ENCODE measurements around the gene MMP19.
"Not testable (repeated sequence)": the region's sequence is repeated elsewhere in the genome, so short reads cannot be mapped to it uniquely, and the experiment has no call there.

Gene MMP19

DNA sequence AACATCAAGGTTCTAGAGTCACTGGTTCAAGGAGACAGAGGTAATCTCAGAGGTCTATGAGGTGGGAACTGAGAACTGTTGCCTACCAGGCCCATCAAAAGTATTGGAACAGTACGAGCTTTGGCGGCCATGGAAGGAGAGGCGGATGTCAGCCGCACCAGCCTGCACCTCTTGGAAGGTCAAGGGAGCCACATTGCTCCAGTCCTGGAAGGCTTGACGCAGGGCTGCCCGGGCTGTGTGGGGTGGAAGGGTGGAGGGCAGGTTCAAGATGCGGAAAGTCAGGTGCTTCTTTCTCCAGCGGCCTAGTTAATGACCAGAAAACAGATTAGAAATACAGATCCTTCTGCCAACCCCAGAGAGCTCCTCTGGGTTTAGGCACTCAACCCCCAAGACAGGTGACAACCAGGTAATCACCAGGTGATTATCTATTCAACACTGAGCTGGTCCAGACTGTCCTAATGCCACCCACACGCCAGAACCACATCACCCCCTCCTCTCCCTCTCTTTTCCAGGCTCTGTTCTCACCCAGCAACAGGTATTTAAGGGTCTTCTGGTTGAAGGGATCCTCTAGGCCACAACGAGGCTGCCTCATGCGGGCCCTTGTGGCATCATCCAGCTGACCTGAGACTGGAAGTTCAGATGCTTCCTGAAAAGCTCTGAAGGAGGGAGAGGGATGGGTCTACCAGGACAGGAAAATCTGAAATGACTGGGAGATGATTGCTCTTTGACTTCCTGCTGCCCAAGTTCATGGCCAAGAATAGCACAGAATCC, 2.0 kb downstream of the MMP19 start:
- DNase-seq: no peak

DNA sequence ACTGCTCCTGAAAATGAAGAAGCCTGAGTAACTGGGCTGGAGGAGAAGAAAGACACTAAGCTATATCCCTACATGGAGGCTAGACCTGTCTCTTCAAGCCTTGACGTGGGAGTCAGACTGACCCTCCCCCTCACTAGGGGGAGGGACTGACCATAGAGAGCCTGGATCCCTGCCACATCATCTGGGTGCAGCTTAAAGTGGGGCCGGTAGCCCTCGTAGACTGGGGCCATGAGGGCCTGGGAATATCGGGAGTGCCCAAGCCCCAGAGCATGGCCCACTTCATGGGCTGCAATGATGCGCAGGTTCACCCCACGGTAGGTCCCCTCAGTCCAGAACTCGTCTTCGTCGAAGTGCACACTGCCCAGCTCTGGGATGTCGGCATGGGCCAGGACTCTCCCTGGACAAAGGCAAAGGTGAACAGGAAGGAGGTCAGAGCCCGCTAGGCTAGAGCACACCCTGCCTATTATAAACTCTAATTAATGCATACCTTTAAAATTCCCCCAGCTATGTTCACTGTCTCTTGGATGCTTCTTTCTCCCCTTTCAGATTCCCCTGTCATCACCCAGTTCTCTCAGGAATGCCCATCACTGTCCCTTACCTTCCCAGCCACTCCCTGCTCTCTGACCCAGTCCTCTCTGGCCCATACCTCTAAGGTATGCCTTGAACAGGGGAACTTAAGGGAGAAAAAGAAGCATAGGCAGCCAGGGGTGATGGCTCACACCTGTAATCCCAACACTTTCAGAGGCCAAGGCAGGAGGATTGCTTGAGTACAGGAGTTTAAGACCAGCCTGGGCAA, 3.2 kb downstream of the MMP19 start:
- no peak for DNase-seq

DNA sequence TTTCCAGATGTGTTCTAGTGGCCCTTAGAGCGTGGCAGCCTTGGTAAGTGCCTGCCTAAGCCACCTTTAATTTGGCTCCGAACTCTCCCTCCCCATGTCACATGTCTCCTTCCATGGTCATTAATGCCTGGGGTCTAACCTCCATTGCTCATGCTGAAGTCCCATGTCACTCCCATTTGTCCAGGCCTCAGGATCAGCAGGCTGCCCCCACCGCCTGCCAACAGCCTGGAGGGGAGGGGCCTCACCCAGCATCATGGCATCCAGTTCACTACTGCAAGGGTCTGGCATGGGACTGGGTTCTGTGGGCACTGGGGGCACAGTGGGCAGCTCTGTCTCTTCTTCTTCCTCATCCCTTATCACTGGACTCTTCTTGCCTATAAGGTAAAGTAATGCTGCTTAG, 4.4 kb downstream of the MMP19 start:
- DNase-seq: no peak

DNA sequence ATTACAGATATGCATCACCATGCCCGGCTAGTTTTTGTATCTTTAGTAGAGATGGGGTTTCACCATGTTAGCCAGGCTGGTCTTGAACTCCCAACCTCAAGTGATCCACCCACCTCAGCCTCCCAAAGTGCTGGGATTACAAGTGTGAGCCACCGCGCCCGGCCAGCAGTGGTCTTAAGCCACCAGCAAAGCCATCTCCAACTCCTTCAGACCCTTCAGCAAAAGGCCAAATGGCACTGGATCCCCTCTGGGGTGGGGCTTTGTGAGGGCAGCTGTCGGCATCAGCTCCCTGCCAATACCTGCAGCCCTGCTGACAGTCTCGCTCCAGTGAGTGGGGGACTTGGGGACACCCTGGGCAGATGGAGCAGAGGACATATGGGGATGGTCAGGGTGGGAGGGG, 8.3 kb downstream of the MMP19 start:
- DNase-seq: not testable (repeated sequence)

DNA sequence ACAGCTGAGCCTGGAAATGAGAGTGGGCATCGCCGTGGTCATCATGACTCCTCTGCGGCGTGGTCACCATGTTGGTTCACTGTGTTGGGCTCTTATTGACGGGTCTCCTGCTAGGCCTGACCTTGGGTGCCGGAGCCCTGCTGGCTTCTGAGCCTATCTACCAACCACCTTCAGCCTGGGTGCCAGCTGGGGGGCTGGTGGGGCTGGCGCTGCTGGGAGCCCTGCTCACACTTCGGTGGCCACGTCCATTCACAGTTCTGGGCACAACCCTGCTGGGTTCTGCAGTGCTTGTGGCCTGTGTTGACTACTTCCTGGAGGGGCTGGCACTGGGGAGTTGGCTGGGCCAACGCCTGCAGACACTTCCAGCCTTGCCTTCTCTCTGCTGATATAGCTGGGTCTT, 9.7 kb downstream of the MMP19 start:
- no peak for DNase-seq

DNA sequence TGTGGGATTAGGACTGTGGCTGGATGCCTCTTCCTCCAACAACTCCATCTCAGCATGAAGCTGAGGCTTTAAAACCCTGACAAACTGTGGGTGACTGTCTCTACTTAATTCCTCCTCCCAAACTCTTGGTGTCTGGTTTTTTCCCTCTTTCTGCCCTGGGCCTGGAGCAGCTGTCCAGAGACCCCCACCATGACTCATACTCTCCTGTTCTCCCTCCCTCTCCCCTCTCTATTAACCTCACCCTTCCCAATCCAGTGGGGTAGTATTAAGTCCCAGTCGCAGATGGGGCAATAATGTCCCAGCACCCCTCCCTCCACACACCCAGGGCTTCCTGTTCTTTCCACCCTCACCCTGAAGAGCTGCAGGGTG, 11.3 kb downstream of the MMP19 start:
- no peak for DNase-seq

DNA sequence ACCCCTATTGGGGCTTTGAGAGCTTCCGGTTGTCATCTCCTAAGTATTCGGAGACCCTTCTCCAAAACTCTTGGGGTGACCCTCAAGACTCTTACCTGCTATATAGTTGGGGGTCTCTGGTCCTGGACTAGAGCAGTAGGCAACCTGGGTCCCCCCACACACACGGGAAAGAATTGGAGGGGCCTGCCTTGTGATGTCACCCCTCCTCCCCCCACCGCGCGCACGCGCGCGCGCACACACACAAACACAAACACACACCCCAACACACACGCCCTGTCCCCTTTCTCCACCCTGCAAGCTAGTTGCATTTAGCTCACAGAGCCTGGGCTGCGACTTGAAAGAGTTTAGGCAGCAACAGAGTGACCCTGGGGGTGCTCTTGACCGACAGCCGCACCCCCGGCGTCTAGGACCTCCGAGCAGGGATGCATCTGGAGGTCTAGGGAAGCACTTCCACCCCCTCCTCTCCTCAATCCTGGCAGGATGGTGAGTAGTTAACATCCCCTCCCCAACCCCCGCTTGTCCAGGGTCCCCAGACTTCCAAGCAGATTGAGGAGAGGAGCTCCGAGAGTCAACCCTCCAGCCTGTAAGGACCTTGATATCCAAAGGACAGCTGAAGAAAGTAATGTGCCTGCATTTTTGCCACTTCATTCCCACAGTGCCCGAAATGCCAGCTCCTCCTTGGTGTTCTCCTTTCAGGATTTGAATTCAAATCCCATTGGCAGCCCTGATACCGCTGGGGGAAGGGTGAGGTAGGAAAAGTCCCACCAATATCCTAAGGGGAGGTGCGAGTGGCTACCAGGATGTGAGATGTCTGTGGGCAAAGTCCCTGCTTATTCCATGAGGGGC, 11.9 kb downstream of the MMP19 start:
- DNase-seq: no peak

DNA sequence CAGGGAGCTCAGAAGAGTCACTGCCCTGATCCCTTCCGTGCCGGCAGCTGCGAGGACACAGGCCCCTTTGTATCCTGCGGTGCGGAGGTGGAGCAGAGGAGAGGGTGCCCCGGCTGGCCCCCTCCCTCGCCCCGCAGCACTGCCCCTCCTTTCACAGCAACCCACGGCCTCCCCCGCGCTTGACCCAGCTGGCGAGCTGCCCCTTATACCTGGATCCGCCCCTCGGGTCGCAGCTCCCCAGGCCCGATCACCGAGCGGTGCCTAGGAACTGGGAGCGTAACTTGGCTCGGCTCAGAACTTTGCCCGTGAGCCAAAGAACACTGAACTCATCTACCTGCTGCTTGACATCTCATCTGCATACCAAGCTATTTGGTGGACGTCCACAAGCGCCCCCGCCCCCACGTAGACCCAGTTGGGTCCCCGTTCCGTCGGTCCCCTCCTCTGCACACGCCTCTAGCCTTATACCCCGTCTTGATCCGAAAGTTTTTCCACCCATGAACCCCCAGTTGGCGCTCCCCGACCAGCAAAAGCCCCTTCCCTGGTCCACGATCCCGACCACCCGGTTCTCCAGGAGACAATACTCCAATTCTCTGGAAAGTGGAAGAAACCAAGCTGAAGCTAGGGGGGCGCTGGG, 12.7 kb downstream of the MMP19 start:
- DNase-seq: no peak

DNA sequence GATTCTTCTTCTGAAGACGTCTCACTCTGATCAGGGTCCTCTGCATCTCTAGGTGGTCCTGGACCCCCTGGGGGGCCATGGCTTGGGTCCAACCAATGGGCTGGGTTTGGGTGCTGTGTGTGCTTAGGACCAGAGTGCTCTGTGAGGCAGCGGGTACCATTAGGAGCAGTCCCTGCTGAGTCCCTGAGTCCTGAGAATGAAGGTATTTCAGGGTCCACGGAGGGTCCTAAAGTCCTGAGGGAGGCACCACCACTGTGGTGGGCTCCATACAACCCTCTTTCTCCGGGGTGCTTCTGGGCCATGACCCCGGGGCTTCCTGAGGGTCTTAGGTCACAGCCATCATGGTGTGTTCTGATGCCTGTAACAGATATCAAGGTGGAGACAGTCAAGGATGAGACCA, 14.4 kb downstream of the MMP19 start:
- no peak for DNase-seq

DNA sequence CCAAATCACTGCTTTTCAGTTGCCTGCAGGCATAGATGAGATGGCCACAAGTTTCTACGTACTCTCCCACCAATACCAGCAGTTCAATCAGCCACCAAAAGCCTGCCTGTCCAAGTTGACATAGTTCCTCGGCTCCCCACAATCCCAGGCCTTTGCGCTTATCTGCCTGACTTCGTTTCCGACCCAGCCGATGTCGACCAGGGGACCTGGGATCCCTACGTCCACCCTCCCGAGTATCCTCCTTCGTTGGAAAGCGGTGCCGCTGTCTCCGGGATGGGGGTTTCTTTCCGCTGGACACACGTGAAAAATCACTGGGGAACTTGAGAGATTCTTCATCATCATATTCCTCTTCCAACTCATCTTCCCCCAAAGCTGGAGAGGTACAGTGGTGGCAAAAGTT, 14.9 kb downstream of the MMP19 start:
- DNase-seq: no peak

DNA sequence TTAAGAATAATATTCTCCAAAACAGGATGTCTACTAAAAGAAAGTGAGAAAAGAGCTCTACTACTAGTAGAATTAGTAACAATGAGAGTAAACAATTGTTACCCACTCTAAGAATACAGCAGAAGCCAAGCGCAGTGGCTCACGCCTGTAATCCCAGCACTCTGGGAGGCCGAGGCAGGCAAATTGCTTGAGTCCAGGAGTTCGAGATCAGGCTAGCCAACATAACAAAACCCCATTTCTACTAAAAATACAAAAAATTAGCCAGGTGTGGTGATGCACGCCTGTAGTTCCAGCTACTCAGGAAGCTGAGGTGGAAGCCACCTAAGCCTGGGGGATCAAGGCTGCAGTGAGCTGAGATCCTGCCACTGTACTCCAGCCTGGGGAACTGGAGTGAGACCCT, 18.0 kb downstream of the MMP19 start:
- DNase-seq: no peak

DNA sequence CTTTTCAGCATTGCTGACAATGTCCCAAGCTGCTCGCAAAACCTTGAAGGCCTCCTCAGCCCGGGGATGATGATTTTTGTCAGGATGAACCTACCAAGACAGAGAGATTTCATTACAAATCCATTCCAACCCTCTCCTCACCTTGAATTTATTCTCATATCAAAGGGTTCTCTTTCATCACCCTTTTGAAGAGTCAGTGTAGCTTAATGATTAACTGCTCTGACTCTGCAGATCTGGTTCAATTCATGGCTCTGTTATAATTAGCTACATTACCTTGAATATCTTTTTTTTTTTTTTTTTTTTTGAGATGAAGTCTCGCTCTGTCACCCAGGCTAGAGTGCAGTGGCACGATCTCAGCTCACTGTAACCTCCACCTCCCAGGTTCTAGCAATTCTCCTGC, 19.3 kb downstream of the MMP19 start:
- DNase-seq: no peak

DNA sequence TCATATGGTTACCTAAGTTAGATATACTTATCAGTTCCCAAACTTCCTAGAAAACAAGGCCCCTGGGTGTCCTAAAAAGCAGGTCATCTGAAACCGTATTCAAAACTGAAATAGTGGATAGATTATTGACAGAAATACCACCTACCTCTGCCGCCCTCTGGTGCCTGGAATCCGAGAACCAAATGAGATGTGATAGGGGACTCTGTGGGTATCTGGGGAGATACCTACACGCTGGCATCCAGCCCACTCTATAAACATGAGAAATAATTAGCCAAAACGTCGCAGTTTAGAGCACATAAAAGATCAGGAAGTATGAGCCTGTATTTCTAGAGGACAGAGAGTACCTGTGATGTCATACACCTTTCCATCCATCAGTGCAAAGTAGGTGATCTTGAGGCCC, 20.5 kb downstream of the MMP19 start:
- no peak for DNase-seq

DNA sequence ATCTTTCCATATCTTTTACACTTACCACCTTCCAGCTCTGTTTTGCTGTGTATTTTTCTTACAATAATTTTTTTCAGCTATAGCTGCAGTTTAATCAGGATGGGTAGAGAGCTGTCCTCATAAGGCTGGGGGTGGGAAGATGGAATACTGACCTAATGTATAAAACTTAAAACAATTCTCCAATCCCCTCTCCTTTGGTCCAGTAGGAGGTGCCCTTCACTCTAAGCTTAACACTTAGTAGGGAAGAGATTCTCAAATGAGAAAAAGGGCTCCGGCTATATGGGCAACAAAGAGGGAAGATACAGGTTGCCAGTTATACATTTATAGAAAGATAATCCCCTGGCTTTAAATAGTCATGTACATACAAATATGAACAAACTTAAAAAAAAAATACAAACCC, 22.1 kb downstream of the MMP19 start:
- no peak for DNase-seq

DNA sequence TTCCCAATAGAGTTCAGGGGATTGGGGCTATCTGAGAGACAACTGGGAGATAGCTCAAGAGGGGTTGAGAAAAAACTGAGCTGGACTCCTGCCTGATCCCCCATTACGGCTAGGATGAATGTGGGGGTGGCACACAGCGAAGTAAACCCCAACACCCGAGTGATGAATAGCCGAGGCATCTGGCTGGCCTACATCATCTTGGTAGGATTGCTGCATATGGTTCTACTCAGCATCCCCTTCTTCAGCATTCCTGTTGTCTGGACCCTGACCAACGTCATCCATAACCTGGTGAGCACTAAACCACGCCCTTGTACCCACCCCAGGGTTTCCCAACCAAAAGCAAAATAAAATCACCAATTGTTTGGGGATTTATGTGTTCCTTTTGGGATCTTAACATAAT, 23.9 kb downstream of the MMP19 start:
- no peak for DNase-seq

DNA sequence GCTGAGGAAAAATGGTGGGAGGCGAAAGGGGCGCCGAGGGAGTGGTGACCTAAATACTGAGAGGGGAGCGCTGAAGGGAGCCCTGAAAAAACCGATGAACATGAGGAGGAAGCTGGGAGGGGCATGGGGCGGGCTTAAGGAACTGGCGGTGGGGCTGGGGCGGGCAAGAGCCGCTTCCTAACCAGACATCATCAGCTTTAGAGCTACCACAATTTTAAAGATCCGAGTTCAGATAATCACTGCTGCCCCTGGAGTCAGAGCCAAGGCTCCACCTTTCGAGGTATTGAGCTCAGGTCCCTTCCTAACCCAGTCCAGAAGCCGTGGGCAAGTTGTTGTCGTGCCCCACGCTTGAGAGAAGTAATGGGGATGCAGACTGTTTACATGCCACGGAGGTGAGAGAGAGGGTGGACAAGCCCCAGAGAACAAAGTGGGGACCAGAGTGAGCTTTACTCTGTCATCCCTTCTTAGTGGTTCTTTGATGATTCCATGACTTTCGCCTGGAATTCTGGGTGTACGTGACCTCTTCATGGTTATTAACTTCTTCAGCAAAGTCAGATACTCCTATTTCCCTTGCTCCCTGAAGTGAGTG, 24.5 kb downstream of the MMP19 start:
- DNase-seq: no peak

DNA sequence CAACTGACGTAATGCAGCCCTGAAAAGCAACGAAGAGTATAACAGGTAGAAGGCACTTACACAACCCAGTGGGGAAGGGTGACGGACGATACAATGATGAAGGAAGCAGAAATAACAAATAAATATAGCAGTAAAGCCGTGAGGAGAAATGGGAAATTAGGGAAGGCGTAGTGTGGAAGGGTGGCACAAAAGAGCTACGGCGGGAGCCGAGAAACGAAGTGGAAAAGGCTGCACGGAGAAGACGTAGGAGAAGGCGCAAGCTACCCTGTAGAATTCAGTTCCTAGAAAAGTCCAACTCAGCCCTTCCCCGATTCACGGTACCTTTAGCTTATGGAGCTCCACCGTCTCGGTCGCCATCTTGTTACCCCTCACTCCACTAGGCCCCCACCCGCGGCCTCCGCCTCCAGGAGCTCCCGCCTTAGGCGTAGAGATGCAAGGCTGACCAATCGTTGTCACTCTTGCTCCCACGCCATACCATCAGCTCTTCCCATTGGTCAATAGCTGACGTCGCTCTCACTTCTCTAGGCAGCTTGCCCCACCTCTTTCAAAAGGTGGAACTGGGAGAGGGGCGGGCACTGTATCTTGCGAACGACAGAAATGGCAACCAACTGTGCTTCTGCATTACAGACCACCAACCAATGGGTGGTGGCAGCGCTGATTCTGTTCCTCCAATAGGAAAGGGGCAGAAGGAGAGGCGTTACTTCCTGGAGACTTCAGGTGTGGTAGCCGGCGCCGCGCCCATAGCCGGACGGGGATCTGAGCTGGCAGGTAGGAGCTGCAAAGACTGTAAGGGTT, 25.2 kb downstream of the MMP19 start, which contains the start of the genes ORMDL2 and SARNP:
Gene ORMDL2 (plus strand): TSS at position 697 of the 795 bp plus-strand sequence. CDS start 959 bp downstream, outside the sequence.
Gene SARNP (minus strand): TSS at position 380 of the 795 bp plus-strand sequence. CDS start 23 bp downstream, at position 357.
- DNase-seq: peak; percentile 100

DNA sequence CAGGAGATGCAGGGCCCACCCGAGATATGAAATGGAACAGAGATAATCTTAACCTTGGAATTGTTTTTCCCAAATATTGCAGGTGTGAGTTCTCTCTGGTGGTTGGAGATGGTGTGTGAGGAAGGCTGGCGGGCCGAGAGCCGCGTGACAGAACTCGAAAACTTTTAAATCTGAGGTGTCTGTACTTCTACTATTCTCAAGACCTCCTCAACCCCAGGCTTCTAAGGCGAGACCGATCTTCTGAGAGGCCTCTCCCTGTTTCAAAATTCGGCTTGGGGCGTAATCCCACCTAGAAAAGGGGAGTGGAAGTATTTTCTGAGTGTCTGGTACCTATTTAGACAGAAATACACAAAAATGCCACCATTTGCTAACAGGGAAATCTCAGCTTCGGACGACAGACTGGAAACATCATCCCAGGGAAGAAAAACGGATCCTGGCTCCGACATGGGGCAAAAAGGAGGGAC, 25.8 kb downstream of the MMP19 start:
- DNase-seq: no peak

DNA sequence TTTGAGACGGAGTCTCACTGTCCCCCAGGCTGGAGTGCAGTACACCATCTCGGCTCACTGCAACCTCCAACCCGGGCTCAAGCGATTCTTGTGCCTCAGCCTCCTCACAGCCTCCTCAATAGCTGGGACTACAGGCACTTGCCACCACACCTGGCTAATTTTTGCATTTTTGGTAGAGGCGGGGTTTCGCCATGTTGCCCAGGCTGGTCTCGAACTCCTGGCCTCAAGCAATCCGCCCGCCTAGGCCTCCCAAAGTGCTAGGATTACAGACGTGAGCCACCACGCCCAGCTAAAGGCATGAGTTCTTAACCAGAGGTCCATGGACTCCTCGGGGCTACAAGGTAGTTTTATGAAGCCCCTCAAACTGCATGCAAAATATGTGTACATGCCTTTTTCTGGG, 27.3 kb downstream of the MMP19 start:
- no peak for DNase-seq

DNA sequence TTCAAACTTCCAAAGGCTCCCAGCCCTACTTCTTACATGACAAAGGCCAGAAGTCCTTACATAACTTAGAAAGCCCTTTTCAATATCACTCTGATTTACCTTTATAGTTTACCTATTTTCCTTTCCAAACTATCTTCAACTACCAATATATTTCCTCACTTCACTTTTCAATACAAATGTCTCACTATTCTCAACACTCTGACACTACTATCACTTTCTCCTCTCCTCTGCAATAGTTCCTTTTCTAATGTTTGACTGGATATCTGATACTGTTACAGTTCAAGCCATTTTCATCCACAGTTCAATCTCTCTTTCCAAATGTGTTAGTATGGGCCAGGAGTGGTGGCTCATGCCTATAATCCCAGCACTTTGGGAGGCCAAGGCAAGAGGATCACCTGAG, 28.5 kb downstream of the MMP19 start:
- no peak for DNase-seq

DNA sequence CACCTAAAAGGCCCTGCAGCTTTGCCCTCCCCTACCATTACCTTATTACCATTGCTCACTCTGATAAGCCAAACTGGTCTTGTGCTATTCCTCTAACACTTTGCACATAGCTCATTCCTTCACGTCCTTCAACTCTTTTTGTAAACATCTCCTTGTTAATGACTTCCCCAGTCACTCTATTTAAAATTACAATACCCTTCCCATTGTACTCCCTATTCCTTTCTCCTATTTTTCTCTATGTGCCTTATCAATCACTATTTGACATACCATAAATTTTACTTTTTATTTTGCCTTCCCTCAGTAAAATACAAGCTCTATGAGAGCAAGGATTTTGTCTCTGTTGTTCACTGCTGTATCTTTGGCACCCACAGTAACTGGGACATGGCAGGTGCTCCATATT, 30.6 kb downstream of the MMP19 start:
- DNase-seq: no peak

DNA sequence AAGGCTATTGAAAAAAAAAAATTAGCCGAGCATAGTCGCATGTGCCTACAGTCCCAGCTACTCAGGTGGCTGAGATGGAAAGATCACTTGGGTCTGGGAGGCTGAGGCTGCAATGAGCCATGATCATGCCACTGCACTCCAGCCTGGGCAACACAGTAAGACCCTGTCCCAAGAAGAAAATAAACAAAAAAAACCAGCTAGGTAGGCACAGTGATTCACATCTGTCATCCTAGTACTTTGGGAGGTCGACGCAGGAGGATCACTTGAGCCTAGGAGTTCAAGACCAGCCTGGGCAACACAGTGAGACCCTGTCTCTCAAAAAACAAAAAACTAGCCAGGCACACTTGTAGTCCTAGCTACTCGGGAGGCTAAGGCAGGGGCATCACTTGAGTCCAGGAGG, 33.5 kb downstream of the MMP19 start:
- no peak for DNase-seq

Measured in DMS153 (cell line).